KOPT-K1 (cell line): ENCODE measurements around the gene TAOK2.
"Not testable (repeated sequence)": the region's sequence is repeated elsewhere in the genome, so short reads cannot be mapped to it uniquely, and the experiment has no call there.

ENCODE experiments used
- H3K27ac ChIP-seq: fragments of 200-600 bp; sonication (generic); 2 replicates; pipeline ENCODE4 v1.5.1; 2016; ENCODE audit warnings: antibody characterized with exemption, mild to moderate bottlenecking, low read depth, low read length; ENCODE audit not compliant: poor library complexity, severe bottlenecking
- H3K36me3 ChIP-seq: fragments of 200-600 bp; sonication (generic); 2 replicates; pipeline ENCODE4 v1.5.1; 2017; ENCODE audit warnings: antibody characterized with exemption, mild to moderate bottlenecking, low read length, moderate library complexity; ENCODE audit not compliant: insufficient read depth
- H3K9me3 ChIP-seq: fragments of 200-600 bp; sonication (generic); 2 replicates; pipeline ENCODE4 v1.5.1; 2017; ENCODE audit warnings: antibody characterized with exemption, low read length, mild to moderate bottlenecking; ENCODE audit not compliant: insufficient read depth, poor library complexity, severe bottlenecking

Gene TAOK2

DNA sequence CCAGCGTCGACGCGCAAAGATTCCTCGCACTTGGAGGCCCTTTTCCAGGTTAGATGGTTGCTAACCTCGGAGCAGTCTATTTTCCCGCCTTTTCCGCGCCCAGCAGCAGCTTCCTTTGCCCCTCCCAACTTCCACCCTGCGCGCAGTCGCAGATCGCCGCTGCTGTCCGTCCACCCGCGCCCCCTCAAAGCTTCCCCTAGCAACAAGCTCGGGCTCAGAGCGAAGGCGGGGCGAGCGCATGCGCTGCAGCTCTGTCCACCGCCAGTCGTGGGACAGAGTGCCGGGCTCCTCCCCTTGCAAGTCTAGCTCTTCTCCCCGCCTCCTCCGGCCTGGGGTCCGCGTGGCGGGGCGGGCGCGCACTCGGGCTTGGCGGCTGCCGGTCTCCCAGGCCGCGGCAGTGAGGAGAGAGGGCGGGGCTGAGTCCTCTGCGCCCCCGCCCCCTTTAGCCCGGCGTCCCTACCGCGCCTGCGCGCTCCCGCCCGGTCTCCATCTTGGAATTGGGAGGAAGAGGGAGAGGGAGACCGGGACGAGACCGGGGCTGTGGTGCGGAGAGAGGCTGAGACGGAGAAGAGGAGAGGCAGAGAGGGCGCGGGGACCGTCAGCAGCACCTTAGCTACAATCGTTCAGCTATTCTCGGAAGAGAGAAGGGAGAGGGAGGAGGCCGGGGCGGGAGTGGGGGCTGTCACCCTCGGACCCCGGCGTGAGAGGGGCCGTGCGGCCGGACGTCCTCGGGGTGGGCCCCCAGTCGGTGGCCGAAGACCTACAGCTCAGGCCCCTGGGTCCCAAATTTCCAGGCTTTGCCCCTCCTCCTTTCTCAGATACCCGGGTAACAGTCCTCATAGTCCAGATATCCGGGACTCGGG, at the start of gene TAOK2:
TAOK2 (plus strand) TSS at position 485 of the 863 bp plus-strand sequence. CDS start 3,905 bp downstream, outside the sequence.
- Histone ChIP-seq H3K9me3 (no peaks in the 10 kb centered on the region), H3K27ac (peak within 1 kb of the TSS; percentile 82), H3K36me3 (peaks cover 20% of the 10 kb centered on the region)

DNA sequence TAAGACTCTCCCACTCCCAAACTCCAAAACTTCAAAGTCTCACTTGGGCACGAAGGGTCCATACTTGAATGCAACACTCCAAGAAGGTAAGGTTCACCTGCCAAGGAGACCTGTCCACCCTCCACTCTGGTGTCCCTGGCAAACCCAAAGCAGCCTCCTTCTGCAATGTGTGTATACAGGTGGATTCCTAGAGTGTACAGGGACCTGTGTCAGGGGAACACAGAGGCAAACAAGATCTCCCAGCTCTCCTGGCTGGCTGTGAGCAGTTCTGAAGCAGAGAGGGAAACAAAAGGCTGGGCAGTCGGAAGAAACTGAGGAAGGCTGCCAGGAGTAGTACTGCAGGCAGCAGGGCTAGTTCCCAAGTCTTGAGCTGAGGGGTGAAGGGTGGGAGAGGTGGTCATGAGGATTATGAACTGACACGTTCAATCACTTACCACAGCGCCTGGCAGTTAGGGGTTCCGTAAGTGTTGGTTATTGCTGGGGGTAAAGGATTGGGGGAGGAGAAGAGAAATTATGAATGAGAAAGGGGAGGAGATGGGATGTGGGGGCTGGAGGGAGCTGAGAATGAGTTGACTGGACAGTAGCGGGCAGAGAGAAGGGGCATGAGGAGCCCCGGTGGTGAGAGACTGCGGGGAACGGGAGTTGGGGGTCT, 48.4 kb upstream of the TAOK2 start:
- H3K36me3 ChIP-seq = peaks cover 30% of the 10 kb centered on the region
- no peaks in the 10 kb centered on the region for H3K9me3 ChIP-seq
- H3K27ac ChIP-seq = peak overlapping the region; percentile 73

DNA sequence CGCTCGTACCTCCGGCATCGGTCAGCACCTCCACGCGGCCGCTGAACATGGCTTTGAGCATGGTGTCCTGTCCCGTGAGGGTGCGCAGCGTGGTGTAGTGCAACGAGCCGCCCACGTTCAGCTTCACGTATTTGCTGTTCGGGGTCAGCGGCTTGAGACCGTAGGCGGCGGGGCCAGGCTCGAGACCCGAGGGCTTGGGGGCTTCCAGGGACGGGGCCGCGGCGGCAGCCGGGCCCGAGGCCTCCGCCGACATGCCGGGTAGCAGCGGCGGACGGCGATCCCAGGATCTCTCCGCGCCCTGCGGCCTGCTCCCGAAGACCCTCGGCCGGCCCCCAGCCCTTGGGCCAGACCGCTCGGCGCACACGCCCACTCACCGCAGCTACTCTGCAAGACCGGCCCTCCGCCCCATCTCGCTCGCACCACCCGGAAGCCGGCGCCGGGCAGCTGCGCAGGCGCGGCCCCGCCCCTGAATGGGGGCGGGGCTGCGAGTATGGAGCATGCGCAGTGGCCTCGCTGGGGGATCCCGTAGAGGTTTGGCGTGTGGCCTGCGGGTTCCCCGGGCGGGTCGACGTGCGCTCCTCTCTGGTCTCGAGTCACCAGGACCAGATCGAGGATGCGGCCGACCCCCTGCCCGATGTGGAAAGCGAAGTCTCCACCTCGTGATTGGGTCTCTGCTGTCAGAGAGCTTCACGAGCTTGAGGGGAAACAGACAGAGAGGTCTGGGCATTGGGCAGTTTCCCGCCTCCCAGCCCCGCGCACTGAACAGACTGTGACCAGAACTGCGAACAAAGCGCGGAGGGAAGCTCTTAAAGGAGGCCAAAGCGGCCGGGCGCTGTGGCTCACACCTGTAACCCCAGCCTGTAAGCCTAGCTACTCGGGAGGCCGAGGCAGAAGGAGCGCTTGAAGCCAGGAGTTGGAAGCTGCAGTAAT, 47.6 kb upstream of the TAOK2 start, which contains the start of gene KCTD13:
KCTD13 (minus strand) TSS at position 446 of the 930 bp plus-strand sequence; CDS start at position 253, 193 bp downstream.
- Histone ChIP-seq H3K27ac (peak within 1 kb of the TSS; percentile 73), H3K9me3 (no peaks in the 10 kb centered on the region), H3K36me3 (peaks cover 21% of the 10 kb centered on the region)

DNA sequence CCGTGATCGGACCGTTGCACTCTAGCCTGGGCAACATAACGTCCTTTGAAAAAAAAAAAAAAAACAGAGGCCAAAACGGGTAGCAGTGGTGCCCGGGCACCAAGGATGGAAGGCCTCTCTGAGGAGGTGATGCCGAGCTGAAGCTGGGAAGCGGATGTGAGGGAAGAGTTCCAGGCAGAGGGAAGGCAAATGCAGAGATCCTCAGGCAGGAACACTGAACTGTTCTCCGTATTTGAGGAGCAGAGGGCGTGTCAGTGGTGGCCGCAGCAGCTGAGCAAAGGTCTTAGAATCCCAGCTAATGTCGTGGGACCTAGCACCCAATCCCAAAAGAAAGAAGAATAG, 47.0 kb upstream of the TAOK2 start:
- Histone ChIP-seq H3K9me3 (no peaks in the 10 kb centered on the region), H3K27ac (peak overlapping the region; percentile 73), H3K36me3 (peaks cover 15% of the 10 kb centered on the region)

DNA sequence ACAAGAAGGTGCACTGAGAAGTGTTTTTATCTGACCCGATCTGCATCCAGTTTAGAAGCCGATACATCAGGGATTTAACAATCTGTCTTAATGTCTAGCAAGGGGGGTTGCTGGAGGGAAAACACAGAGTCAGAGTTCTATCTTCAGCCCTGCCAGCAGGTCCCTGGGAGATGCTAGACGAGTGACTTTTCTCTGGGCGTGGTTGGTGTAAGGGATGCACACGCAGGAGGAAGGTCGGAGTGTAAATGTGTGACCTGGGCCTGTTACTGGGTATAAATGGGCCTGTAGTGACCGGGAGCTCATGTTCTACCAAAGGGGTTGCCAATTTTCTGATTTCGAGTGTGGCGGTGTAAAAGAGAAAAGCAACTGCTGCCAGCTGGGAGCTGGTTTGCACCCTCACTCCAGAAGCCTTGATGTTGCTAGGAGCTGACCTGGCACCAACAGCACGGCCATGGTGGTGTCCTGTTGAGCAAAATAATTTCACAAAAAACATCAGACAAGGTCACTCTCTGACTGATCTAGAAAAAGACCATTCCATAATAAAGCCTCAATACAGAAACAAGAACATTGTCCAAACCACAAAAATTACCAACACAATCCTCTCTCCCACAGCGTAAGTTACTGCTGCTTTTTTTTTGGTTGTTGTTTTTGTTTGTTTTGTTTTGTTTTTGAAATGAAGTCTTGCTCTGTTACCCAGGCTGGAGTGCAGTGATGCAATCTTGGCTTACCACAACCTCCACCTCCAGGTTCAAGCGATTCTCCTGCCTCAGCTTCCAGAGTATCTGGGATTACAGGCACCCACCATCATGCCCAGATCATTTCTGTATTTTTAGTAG, 46.4 kb upstream of the TAOK2 start:
- H3K36me3 ChIP-seq = peaks cover 10% of the 10 kb centered on the region
- H3K9me3 ChIP-seq = no peaks in the 10 kb centered on the region
- no peak overlapping the region for H3K27ac ChIP-seq

- H3K36me3 ChIP-seq, H3K9me3 ChIP-seq, H3K27ac ChIP-seq: not testable (repeated sequence)
Observed at GRCh38 chr16:29931750-29932149, 41.9 kb upstream of the TAOK2 start.

DNA sequence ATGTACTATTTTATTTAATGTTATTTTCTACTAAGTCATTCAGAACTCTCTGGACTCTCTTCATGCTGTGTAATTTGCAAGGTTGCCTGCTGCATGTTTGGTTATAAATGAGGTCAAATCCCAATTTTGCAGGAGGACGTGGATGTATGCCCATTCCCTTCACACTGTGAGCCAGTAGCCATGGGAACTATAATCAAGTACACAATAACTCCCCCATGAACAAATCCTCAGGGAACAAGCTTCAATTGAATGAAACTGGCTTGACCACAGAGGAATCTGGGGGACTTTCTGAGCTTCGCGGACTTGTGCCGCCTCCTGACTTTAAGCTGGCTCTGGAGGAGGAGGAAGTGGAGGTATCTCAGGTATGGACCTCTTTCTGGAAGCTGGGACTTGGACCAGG, 33.0 kb upstream of the TAOK2 start:
- H3K9me3 ChIP-seq = no peaks in the 10 kb centered on the region
- no peak overlapping the region for H3K27ac ChIP-seq
- H3K36me3 ChIP-seq = no peaks in the 10 kb centered on the region

DNA sequence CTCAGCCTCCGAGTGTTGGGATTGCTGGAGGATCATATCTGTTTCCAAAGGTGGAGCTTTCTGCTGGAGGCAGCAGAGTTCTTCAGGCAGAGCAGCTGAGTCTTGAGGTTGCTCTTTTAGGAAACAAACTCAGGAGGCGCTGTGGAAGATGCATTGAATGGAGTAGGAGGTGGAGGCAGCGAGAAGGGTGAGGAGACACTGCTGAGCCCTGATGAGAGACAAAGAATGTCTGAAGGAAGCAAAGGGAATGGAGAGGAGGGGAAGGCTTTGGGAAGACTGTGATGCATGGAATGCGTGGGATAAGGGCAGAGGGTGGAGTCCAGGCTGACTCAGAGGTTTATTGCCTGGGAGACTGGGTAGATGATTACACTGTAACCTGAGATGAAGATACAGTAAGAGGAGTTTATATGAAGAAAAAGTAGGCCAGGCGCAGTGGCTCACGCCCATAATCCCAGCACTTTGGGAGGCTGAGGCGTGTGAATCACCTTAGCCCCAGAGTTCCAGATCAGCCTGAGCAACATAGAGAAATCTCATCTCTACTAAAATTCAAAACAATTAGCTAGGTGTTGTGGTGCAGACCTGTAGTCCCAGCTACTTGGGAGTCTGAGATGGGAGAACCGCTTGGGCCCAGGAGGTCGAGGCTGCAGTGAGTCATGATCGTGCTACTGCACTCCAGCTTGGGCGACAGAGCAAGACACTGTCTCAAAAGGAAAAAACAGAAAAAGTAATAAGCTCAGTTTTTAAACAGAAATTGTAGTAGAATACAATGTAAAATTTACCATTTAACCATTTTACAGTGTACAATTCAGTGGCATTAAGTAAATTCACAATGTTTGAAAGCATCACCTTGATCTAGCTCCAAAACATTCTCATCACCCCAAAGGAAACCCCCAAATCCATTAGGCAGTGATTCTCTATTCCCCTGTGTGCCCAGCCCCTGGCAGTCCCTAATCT, 29.5 kb upstream of the TAOK2 start:
- Histone ChIP-seq H3K36me3 (no peaks in the 10 kb centered on the region), H3K9me3 (no peaks in the 10 kb centered on the region), H3K27ac (peak overlapping the region; percentile 35)

GRCh38 chr16:29947897-29948296, 25.8 kb upstream of the TAOK2 start:
- Histone ChIP-seq H3K27ac (no peak overlapping the region), H3K36me3 (no peaks in the 10 kb centered on the region), H3K9me3 (peaks cover 7% of the 10 kb centered on the region)

DNA sequence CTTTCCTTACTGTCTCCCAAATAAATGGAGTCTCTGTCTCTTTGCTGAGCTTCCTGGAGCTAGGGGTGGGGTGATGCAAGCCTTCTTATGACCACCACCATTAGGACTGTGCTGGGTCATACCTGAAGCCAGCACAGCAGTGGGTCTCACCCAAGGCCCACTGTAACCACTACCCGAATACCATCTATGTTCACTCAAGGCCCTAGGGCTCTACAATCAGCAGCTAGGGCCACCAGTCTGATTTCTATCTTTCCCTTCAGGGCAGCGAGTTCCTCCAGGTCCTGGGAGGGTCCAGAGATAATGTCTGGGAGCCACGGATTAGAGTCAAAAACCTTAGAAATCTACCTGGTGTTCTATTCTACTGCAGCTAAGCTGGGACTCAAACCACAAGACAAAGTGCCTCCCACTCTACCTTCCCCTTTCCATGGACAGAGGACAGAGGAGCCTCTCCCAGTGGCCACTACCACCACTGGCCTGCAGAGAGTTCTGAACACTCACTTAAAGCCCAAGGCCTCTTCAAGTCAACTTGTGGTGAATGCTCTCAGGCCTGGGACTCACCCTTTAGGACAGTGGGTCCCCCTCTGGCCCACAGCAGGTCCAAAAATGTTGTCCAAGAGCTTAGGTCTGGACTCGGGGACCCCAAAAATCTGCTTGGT, 22.7 kb upstream of the TAOK2 start:
- Histone ChIP-seq H3K36me3 (no peaks in the 10 kb centered on the region), H3K27ac (no peak overlapping the region), H3K9me3 (peaks cover 7% of the 10 kb centered on the region)

- Histone ChIP-seq H3K27ac (no peak overlapping the region), H3K36me3 (no peaks in the 10 kb centered on the region), H3K9me3 (peaks cover 7% of the 10 kb centered on the region)
Observed at GRCh38 chr16:29951625-29952365, 21.9 kb upstream of the TAOK2 start.

- no peaks in the 10 kb centered on the region for H3K9me3 ChIP-seq
Observed at GRCh38 chr16:29958756-29959155, 14.9 kb upstream of the TAOK2 start.

More at GRCh38 chr16:29958756-29959155, 14.9 kb upstream of the TAOK2 start:
- Histone ChIP-seq H3K27ac (no peak overlapping the region), H3K36me3 (no peaks in the 10 kb centered on the region)
